ENCODE results near the gene RAB6B.

- no peak for TF ChIP-seq CTCF (IDR thresholded peaks at IDR 0.05)
- TF ChIP-seq POLR2A (IDR thresholded peaks at IDR 0.05): no peak
These were observed 3.9 kb downstream of the RAB6B start for GRCh38 chr3:133891662-133892378.
